GM19328 (cell line): ENCODE results near the gene CES4A.
"Not testable (repeated sequence)": the region's sequence is repeated elsewhere in the genome, so short reads cannot be mapped to it uniquely, and the experiment has no call there.

Source experiments
- ATAC-seq: cut with Tn5 transposase; IDR thresholded peaks from one replicate; pipeline ENCODE4 v1.9.1; 2021; ENCODE audit warnings: mild to moderate bottlenecking, moderate library complexity; ENCODE audit not compliant: unreplicated experiment

CES4A gene

GRCh38 chr16:66988197-66988788, at the start of gene CES4A:
Gene CES4A, plus strand, starts transcription at chr16:66988589. Its CDS starts 184 bp downstream, at chr16:66988773.
- no peak for ATAC-seq

- ATAC-seq: no peak
These were observed 49.0 kb upstream of the CES4A start for GRCh38 chr16:66939366-66939765.

- no peak for ATAC-seq
These were observed 48.2 kb upstream of the CES4A start for GRCh38 chr16:66940236-66940635.

- ATAC-seq: no peak
These were observed 45.4 kb upstream of the CES4A start for GRCh38 chr16:66942981-66943380.

GRCh38 chr16:66943426-66944053, 44.8 kb upstream of the CES4A start:
- ATAC-seq: no peak

GRCh38 chr16:66944054-66944441, 44.3 kb upstream of the CES4A start:
- no peak for ATAC-seq

- ATAC-seq: not testable (repeated sequence)
These were observed 43.4 kb upstream of the CES4A start for GRCh38 chr16:66944971-66945370.

GRCh38 chr16:66945939-66946338, 42.5 kb upstream of the CES4A start:
- ATAC-seq: no peak

GRCh38 chr16:66946541-66946940, 41.8 kb upstream of the CES4A start:
- ATAC-seq: no peak

- ATAC-seq: no peak
These were observed 41.5 kb upstream of the CES4A start for GRCh38 chr16:66946974-66947301.

GRCh38 chr16:66947302-66948065, 40.9 kb upstream of the CES4A start:
- ATAC-seq: no peak

GRCh38 chr16:66948134-66948836, 40.1 kb upstream of the CES4A start:
- ATAC-seq: no peak

- ATAC-seq: no peak
These were observed 39.6 kb upstream of the CES4A start for GRCh38 chr16:66948837-66949225.

GRCh38 chr16:66949472-66949871, 38.9 kb upstream of the CES4A start:
- no peak for ATAC-seq

- no peak for ATAC-seq
These were observed 38.0 kb upstream of the CES4A start for GRCh38 chr16:66950437-66950836.

GRCh38 chr16:66950971-66951790, 37.2 kb upstream of the CES4A start:
- ATAC-seq: no peak

- no peak for ATAC-seq
These were observed 35.8 kb upstream of the CES4A start for GRCh38 chr16:66952430-66953110.

- ATAC-seq: no peak
These were observed 34.8 kb upstream of the CES4A start for GRCh38 chr16:66953462-66954096.

GRCh38 chr16:66954097-66954659, 34.2 kb upstream of the CES4A start:
- ATAC-seq: no peak
